Measurements from ENCODE around the gene FGD4.

DNA sequence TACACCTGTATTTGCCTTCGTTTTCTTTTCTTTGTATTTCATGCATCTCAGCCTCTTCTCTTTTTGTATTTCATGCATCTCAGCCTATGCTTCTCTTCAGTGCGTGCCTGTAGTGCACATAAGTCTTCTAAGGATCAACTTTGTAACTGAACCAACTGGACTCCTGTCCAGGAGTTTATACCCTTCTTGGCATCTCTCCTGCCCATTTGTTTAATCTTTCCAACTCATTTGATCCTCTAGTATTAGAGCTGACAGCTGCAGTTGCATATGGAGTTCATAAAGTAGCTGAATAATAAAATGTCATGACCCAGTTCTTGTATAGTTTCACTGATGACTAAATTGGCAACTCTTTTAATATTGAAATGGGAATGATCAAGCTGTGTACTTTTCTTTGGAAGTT lies 89.7 kb downstream of the FGD4 start:
- TF ChIP-seq, protein P1, sequence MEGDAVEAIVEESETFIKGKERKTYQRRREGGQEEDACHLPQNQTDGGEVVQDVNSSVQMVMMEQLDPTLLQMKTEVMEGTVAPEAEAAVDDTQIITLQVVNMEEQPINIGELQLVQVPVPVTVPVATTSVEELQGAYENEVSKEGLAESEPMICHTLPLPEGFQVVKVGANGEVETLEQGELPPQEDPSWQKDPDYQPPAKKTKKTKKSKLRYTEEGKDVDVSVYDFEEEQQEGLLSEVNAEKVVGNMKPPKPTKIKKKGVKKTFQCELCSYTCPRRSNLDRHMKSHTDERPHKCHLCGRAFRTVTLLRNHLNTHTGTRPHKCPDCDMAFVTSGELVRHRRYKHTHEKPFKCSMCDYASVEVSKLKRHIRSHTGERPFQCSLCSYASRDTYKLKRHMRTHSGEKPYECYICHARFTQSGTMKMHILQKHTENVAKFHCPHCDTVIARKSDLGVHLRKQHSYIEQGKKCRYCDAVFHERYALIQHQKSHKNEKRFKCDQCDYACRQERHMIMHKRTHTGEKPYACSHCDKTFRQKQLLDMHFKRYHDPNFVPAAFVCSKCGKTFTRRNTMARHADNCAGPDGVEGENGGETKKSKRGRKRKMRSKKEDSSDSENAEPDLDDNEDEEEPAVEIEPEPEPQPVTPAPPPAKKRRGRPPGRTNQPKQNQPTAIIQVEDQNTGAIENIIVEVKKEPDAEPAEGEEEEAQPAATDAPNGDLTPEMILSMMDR (IDR thresholded peaks at IDR 0.05), result no peak
- TF ChIP-seq EP300 (IDR thresholded peaks at IDR 0.05), result no peak
- TF ChIP-seq POLR2A (IDR thresholded peaks at IDR 0.05), result no peak
- TF ChIP-seq POLR2AphosphoS5 (IDR thresholded peaks at IDR 0.05), result no peak
